Tibial nerve (tissue), 4 donors: ENCODE results near the gene UBE2D2. TPM values are rescaled to one million over a fixed set of nuclear protein-coding genes. Genes with fewer than 3 reads are reported as not detected.

Experiments
- DNase-seq, 2 donors: peaks; one replicate each; pipeline ENCODE4 v3.0.0-alpha.2; 2019; ENCODE audit warnings: low spot score in 2 of 2
- H3K27ac ChIP-seq, 4 donors: fragments of 200-600 bp; sonication (generic) in 3 of 4; one replicate each; pipeline ENCODE4 v1.5.1; 2017 to 2019; ENCODE audit warnings: mild to moderate bottlenecking in 1 of 4
- H3K27me3 ChIP-seq, 2 donors: fragments of 200-600 bp; sonication (generic) in 1 of 2; one replicate each; pipeline versions ENCODE4 v1.5.1 to v1.6.0; 2017 to 2019
- H3K36me3 ChIP-seq, 3 donors: fragments of 200-600 bp; sonication (generic); one replicate each; pipeline ENCODE4 v1.5.1; 2018 to 2019
- H3K4me1 ChIP-seq, 4 donors: fragments of 200-600 bp; sonication (generic) in 3 of 4; one replicate each; pipeline ENCODE4 v1.5.1; 2017 to 2019
- H3K4me3 ChIP-seq, 4 donors: fragments of 200-600 bp; sonication (generic) in 3 of 4; one replicate each; pipeline ENCODE4 v1.5.1; 2017 to 2019; ENCODE audit warnings: mild to moderate bottlenecking in 1 of 4, moderate library complexity in 1 of 4
- H3K9me3 ChIP-seq, 4 donors: fragments of 200-600 bp; sonication (generic) in 3 of 4; one replicate each; pipeline ENCODE4 v1.5.1; 2017 to 2019
- EP300 ChIP-seq, 2 donors: sonication (generic); formaldehyde crosslinking; IDR thresholded peaks; one replicate each; pipeline ENCODE4 v1.6.1; 2017; ENCODE audit warnings: antibody characterized with exemption in 2 of 2, mild to moderate bottlenecking in 1 of 2
- POLR2A ChIP-seq, 2 donors: fragments of 450-650 bp; IDR thresholded peaks; one replicate each; pipeline ENCODE4 v1.6.1; 2017; ENCODE audit warnings: antibody characterized with exemption in 2 of 2, mild to moderate bottlenecking in 2 of 2, moderate library complexity in 2 of 2
- WGBS, 2 donors: methylation state at CpG; one replicate each; pipeline ENCODE4 v1.1.5; 2018; 5-methylcytosine and 5-hydroxymethylcytosine counted together
- total RNA-seq, 4 donors: library from RNA; depleted of rRNA; stranded (reverse); fragments of >200 nt; gene quantifications; one replicate each; pipeline ENCODE4 v1.1.0, GENCODE V29; 2016
- TF ChIP-seq, protein P1 (sequence below), 5 experiments: fragments of 200-600 bp in 3 of 5; fragments of 450-650 bp in 2 of 5; sonication (generic) in 3 of 5; IDR thresholded peaks; one replicate each; pipeline ENCODE4 v1.5.1; 2016 to 2019; ENCODE audit warnings: antibody characterized with exemption in 5 of 5, mild to moderate bottlenecking in 3 of 5, moderate library complexity in 2 of 5

The UBE2D2 gene
- total RNA-seq, 4 donors from 2014 or later: 85.9 to 118 (median 99.7) TPM

- peak overlapping the region; percentile 87 to 98 (median 90) for H3K27ac ChIP-seq
- DNase-seq: no peak
- H3K36me3 ChIP-seq: no peaks in the 10 kb centered on the region
- peak overlapping the region in 2 of 4 donors; percentile 4 to 29 for H3K4me3 ChIP-seq
- H3K4me1 ChIP-seq: peaks cover 5 to 98% (median 92%) of the 10 kb centered on the region in 4 donors
- no peaks in the 10 kb centered on the region for H3K9me3 ChIP-seq
- 39 to 43% methylated on average over 10 to 13 of the region's 13 CpGs for WGBS, 2 donors
- TF ChIP-seq, protein P1, sequence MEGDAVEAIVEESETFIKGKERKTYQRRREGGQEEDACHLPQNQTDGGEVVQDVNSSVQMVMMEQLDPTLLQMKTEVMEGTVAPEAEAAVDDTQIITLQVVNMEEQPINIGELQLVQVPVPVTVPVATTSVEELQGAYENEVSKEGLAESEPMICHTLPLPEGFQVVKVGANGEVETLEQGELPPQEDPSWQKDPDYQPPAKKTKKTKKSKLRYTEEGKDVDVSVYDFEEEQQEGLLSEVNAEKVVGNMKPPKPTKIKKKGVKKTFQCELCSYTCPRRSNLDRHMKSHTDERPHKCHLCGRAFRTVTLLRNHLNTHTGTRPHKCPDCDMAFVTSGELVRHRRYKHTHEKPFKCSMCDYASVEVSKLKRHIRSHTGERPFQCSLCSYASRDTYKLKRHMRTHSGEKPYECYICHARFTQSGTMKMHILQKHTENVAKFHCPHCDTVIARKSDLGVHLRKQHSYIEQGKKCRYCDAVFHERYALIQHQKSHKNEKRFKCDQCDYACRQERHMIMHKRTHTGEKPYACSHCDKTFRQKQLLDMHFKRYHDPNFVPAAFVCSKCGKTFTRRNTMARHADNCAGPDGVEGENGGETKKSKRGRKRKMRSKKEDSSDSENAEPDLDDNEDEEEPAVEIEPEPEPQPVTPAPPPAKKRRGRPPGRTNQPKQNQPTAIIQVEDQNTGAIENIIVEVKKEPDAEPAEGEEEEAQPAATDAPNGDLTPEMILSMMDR (IDR thresholded peaks at IDR 0.05): no peak
- TF ChIP-seq EP300 (IDR thresholded peaks at IDR 0.05) (no peak), POLR2A (IDR thresholded peaks at IDR 0.05) (no peak)
- H3K27me3 ChIP-seq: no peaks in the 10 kb centered on the region
Measured at GRCh38 chr5:139654871-139655491, 93.8 kb downstream of the UBE2D2 start.

DNA sequence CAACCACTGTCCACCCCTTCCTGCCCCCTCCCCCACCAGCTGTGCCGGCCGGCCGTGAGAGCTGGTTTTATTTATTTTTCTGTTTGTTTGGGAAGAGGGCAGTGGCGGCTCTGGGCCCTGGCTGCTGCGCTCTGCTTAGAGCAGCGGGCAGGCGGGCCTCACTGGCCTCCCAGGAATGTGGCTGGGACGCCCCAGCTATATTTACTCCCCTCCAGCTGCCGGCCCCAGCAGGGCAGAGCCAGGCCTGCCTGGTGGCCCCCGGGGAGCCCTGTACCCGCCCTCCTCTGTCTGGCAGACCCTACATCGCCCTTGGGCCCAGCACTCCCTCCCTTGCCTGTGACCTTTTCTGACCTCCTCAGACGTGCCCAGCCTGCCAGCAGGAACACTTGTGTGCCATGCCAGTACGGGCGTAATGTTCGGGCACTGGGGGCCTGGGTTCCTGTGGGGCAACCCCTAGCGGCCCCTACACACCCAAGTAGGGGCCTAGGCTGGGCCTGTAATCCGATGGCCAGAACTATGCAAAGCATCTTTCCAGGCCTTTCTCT, 94.7 kb downstream of the UBE2D2 start:
- TF ChIP-seq, protein P1 (IDR thresholded peaks at IDR 0.05): no peak
- no peak for TF ChIP-seq POLR2A (IDR thresholded peaks at IDR 0.05)
- peak in 1 of 2 donors; percentile 89 for TF ChIP-seq EP300 (IDR thresholded peaks at IDR 0.05)
- Histone ChIP-seq H3K4me3 (peak overlapping the region in 1 of 4 donors; percentile 29), H3K4me1 (peaks cover 5 to 100% (median 96%) of the 10 kb centered on the region in 4 donors), H3K9me3 (no peaks in the 10 kb centered on the region), H3K36me3 (no peaks in the 10 kb centered on the region), H3K27ac (peak overlapping the region; percentile 87 to 98 (median 90)), H3K27me3 (no peaks in the 10 kb centered on the region)
- WGBS, 2 donors: 14% methylated on average over 11 to 17 of the region's 18 CpGs
- DNase-seq: no peak

GRCh38 chr5:139657363-139658321, 96.5 kb downstream of the UBE2D2 start:
- DNase-seq: no peak
- H3K4me3 ChIP-seq: no peak overlapping the region
- no peaks in the 10 kb centered on the region for H3K9me3 ChIP-seq
- H3K27me3 ChIP-seq: no peaks in the 10 kb centered on the region
- WGBS, 2 donors: 31 to 33% methylated on average over 11 of the region's 12 CpGs
- TF ChIP-seq POLR2A (IDR thresholded peaks at IDR 0.05) (no peak), EP300 (IDR thresholded peaks at IDR 0.05) (no peak)
- TF ChIP-seq, protein P1 (IDR thresholded peaks at IDR 0.05): no peak
- peaks cover 5 to 100% (median 97%) of the 10 kb centered on the region in 4 donors for H3K4me1 ChIP-seq
- H3K27ac ChIP-seq: peak overlapping the region; percentile 72 to 98 (median 90)
- H3K36me3 ChIP-seq: no peaks in the 10 kb centered on the region

DNA sequence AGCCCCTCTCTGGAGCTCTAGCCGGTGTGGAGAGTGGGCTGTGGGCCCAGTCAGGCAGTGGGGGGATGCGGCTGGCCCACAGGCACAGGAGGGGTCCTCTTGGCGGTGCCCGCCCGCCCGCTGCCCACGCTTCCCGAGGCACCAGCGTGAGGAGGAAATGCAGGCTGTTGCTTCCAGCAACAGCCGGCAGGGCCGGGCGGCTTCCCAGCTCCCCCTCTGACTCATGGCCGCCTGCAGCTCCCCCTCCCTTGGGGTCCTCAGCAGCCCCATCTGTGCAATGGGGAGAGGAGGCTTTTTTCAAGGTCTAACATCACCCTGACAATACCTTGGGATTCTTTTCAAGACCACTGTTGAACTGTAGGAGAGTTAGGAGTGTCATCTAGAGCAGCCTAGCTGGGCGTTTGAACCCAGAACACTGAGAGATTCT, 97.4 kb downstream of the UBE2D2 start:
- Histone ChIP-seq H3K27me3 (no peaks in the 10 kb centered on the region), H3K4me3 (peak overlapping the region in 1 of 4 donors; percentile 41), H3K36me3 (no peaks in the 10 kb centered on the region), H3K4me1 (peaks cover 4 to 100% (median 93%) of the 10 kb centered on the region in 4 donors), H3K9me3 (no peaks in the 10 kb centered on the region), H3K27ac (peak overlapping the region; percentile 72 to 98 (median 90))
- TF ChIP-seq, protein P1 (IDR thresholded peaks at IDR 0.05): peak in 1 of 5 experiments; percentile 39
- TF ChIP-seq POLR2A (IDR thresholded peaks at IDR 0.05) (no peak), EP300 (IDR thresholded peaks at IDR 0.05) (peak in 1 of 2 donors; percentile 22)
- WGBS, 2 donors: 13 to 41% methylated on average over 2 to 4 of the region's 14 CpGs
- no peak for DNase-seq
